Epidermal melanocyte (primary cell): ENCODE measurements around the gene MAG.

Experiments
- DNase-seq: peaks from one replicate; pipeline ENCODE4 v3.0.0; 2011; ENCODE audit warnings: low spot score; ENCODE audit not compliant: insufficient read length

Gene MAG

DNA sequence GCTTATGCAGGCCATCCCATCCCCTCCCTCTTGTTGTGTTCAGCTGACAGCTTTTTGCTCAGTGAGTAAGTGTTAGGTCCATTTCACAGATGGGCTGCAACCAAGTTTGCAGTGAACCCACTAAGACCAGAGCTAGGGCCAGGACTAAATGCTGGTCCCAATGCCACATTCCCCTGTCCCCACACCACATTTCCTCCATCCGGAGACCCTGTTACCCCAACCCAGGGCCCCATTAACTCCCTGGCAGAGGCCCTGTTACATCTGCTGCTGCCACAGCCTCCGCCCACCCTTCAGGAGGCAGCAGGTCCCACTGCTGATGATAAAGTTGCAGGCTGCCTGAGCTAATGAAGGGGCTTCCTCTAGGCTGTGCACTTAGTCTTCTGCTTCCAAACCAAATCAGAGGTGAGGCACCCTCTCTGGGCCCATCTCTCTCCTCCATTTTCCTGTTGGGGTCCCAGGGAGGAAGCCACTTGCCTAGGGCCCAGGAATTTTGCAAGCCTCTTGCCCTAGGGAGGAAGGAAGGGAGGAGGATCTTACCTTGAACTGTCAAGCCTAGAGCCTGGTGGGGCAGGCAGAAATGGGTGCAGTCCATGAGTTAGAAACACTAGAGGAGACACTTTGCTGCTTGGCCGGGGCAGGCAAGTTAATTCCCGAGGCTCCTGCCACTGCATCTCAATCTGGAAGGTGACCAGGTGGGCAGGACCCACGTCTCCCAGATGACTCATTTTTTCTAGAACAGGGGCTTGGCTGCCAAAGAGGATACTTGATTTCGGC is 26.6 kb upstream of the MAG start:
- no peak for DNase-seq

DNA sequence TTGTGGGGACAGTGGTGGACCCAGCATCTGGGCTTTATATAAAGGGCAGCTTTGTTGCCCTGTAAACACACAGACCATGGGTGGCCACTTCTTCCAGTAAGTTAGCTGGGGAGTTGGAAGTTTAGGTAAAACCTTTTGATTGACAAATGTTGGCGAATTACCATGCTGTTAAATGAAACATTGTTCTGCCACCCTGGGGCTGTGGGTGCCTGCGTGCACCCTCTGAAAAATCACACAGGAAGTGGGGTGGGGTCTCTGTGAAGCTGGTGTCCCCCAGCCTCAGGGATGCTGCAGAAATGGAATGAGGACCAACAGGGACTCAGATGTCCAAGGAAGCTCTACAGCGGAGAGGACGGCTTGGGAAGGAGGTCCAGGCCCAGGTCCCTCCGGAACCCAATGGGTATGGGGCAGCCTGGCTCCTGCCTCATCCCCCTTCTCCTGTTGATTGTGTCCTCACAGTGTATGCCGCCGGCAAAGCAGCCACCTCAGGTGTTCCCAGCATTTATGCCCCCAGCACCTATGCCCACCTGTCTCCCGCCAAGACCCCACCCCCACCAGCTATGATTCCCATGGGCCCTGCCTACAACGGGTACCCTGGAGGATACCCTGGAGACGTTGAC is 26.0 kb upstream of the MAG start:
- no peak for DNase-seq

GRCh38 chr19:35266520-35267352 is 25.2 kb upstream of the MAG start:
- DNase-seq: no peak

- no peak for DNase-seq
Observed at GRCh38 chr19:35267353-35267817, 24.6 kb upstream of the MAG start.

- peak; percentile 93 for DNase-seq
Observed at GRCh38 chr19:35267818-35268535, 24.0 kb upstream of the MAG start.

GRCh38 chr19:35268536-35269437 is 23.2 kb upstream of the MAG start, which contains the start of gene USF2:
Gene USF2, plus strand, starts transcription at chr19:35268962. Its CDS starts 140 bp downstream, at chr19:35269102.
- DNase-seq: peak; percentile 71

- DNase-seq: peak; percentile 53
Observed at GRCh38 chr19:35269438-35270117, 22.4 kb upstream of the MAG start.

GRCh38 chr19:35270381-35270811 is 21.6 kb upstream of the MAG start:
- no peak for DNase-seq

GRCh38 chr19:35271546-35271945 is 20.4 kb upstream of the MAG start:
- DNase-seq: no peak

GRCh38 chr19:35272122-35272719 is 19.7 kb upstream of the MAG start:
- DNase-seq: no peak

- DNase-seq: no peak
Observed at GRCh38 chr19:35272954-35273649, 18.9 kb upstream of the MAG start.

GRCh38 chr19:35273686-35274259 is 18.2 kb upstream of the MAG start:
- no peak for DNase-seq

DNA sequence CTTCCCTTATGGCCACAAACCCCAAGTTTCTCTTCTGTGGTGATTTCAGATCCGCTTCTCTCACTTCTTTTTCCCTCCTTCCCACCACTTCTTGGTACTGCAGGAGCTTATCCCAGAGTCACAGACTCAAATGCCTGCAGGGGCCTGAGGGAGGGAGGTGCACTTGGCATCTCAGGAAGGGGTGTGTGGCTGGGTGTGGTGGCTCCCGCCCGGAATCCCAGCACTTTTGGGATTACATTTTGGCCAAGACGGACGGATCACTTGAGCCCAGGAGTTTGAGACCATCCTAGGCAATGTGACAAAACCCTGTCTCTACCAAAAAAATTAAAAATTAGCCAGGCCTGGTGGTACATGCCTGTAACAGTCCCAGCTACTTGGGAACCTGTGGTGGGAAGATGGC is 17.6 kb upstream of the MAG start:
- no peak for DNase-seq

GRCh38 chr19:35276706-35277281 is 15.2 kb upstream of the MAG start:
- DNase-seq: no peak

GRCh38 chr19:35278578-35279284 is 13.2 kb upstream of the MAG start:
- DNase-seq: no peak

- DNase-seq: no peak
Observed at GRCh38 chr19:35279374-35279773, 12.6 kb upstream of the MAG start.
